GM12878 (cell line): ENCODE data around the gene RAD51B. TPM values are rescaled to one million over a fixed set of nuclear protein-coding genes. Genes with fewer than 3 reads are reported as not detected.

Source experiments
- ATF3 ChIP-seq: IDR thresholded peaks from 2 replicates; pipeline ENCODE4 v1.6.1; 2011; ENCODE audit warnings: low read depth, mild to moderate bottlenecking, low read length, moderate library complexity, borderline replicate concordance; ENCODE audit errors: extremely low read depth
- ATF7 ChIP-seq: fragments of 450-650 bp; IDR thresholded peaks from 2 replicates; pipeline ENCODE4 v1.6.1; 2016; ENCODE audit warnings: low read depth, mild to moderate bottlenecking
- BCLAF1 ChIP-seq: fragments of 450-650 bp; IDR thresholded peaks from 2 replicates; pipeline ENCODE4 v1.6.1; 2017; ENCODE audit warnings: antibody characterized with exemption, mild to moderate bottlenecking, moderate library complexity
- BHLHE40 ChIP-seq, 2 experiments: fragments of 450-650 bp in 1 of 2; IDR thresholded peaks; 2 replicates each; pipeline ENCODE4 v1.6.1; 2011 to 2017; ENCODE audit warnings: low read depth in 2 of 2, borderline replicate concordance in 1 of 2, improper control_type of control experiment in 1 of 2, low read length in 1 of 2, mild to moderate bottlenecking in 1 of 2
- CTCF ChIP-seq, 3 experiments: IDR thresholded peaks in 2 of 3; conservative IDR thresholded peaks in 1 of 3; 2 replicates each; pipeline ENCODE4 v1.5.1; 2011; ENCODE audit warnings: low read depth in 3 of 3, low read length in 3 of 3, mild to moderate bottlenecking in 3 of 3, control low read depth in 2 of 3, moderate library complexity in 2 of 3, inconsistent platforms in 1 of 3, mixed read lengths in 1 of 3; ENCODE audit not compliant: control insufficient read depth in 2 of 3, insufficient read depth in 1 of 3; ENCODE audit errors: extremely low read depth in 1 of 3
- E4F1 ChIP-seq: fragments of 450-650 bp; IDR thresholded peaks from 2 replicates; pipeline ENCODE4 v1.6.1; 2018; ENCODE audit warnings: borderline replicate concordance, mild to moderate bottlenecking; ENCODE audit not compliant: partially characterized antibody
- EED ChIP-seq: sonication (generic); IDR thresholded peaks from 2 replicates; pipeline ENCODE4 v1.6.1; 2016; ENCODE audit warnings: antibody characterized with exemption, low read depth
- EGR1 ChIP-seq, 2 experiments: IDR thresholded peaks; 1 replicate in 1 of 2; 2 replicates in 1 of 2; pipeline ENCODE4 v1.6.1; 2011 to 2012; ENCODE audit warnings: low read depth in 2 of 2, low read length in 2 of 2, borderline replicate concordance in 1 of 2, mild to moderate bottlenecking in 1 of 2, moderate library complexity in 1 of 2
- HDAC2 ChIP-seq: fragments of 200-600 bp; sonication (generic); IDR thresholded peaks from 2 replicates; pipeline ENCODE4 v1.6.1; 2017
- IKZF1 ChIP-seq: fragments of 450-650 bp; conservative IDR thresholded peaks from 2 replicates; pipeline ENCODE4 v1.6.1; 2017; ENCODE audit warnings: antibody characterized with exemption, mild to moderate bottlenecking
- MEF2A ChIP-seq: IDR thresholded peaks from 2 replicates; pipeline ENCODE4 v1.6.1; 2011; ENCODE audit warnings: low read depth, mild to moderate bottlenecking, low read length, moderate library complexity; ENCODE audit not compliant: insufficient read depth
- PKNOX1 ChIP-seq: fragments of 450-650 bp; IDR thresholded peaks from 2 replicates; pipeline ENCODE4 v1.6.1; 2016; ENCODE audit warnings: mild to moderate bottlenecking
- SIX5 ChIP-seq: IDR thresholded peaks from 2 replicates; pipeline ENCODE4 v1.6.1; 2011; ENCODE audit warnings: mild to moderate bottlenecking, low read depth, low read length, moderate library complexity; ENCODE audit not compliant: severe bottlenecking
- SMAD1 ChIP-seq: fragments of 450-650 bp; IDR thresholded peaks from 2 replicates; pipeline ENCODE4 v1.6.1; 2018; ENCODE audit warnings: mild to moderate bottlenecking, low read depth; ENCODE audit not compliant: partially characterized antibody
- SMARCA5 ChIP-seq: fragments of 450-650 bp; IDR thresholded peaks from 2 replicates; pipeline ENCODE4 v1.6.1; 2017; ENCODE audit warnings: mild to moderate bottlenecking
- TAF1 ChIP-seq: IDR thresholded peaks from 2 replicates; pipeline ENCODE4 v1.6.1; 2011; ENCODE audit warnings: mild to moderate bottlenecking, low read depth, low read length, borderline replicate concordance
- TARDBP ChIP-seq: IDR thresholded peaks from 2 replicates; pipeline ENCODE4 v1.6.1; 2016; ENCODE audit warnings: borderline replicate concordance
- TCF7 ChIP-seq: IDR thresholded peaks from 2 replicates; pipeline ENCODE4 v1.6.1; 2014; ENCODE audit warnings: antibody characterized with exemption, borderline replicate concordance
- WRNIP1 ChIP-seq: IDR thresholded peaks from 2 replicates; pipeline ENCODE4 v1.6.1; 2011; ENCODE audit warnings: low read depth, low read length, improper control_type of control experiment, borderline replicate concordance
- YBX1 ChIP-seq: fragments of 450-650 bp; IDR thresholded peaks from 2 replicates; pipeline ENCODE4 v1.6.1; 2016; ENCODE audit warnings: antibody characterized with exemption
- ZNF207 ChIP-seq: fragments of 450-650 bp; IDR thresholded peaks from 2 replicates; pipeline ENCODE4 v1.6.1; 2014; ENCODE audit warnings: antibody characterized with exemption, mild to moderate bottlenecking, borderline replicate concordance
- polyA plus RNA-seq, 11 experiments: library from polyadenylated mRNA; depleted of rRNA in 4 of 11; unstranded in 6 of 11; stranded (reverse) in 5 of 11; fragments of >200 nt; fragmentation: Nextera tagmentation in 4 of 11; fragmentation: Illumina TruSeq in 1 of 11; extraction: Ambion mirVana in 4 of 11; extraction: Trizol in 1 of 11; gene quantifications; 1 replicate in 1 of 11; 2 replicates in 10 of 11; pipeline versions ENCODE4 v1.2.1 to v1.2.3, GENCODE V29; 2011 to 2016; ENCODE audit warnings: inconsistent platforms in 2 of 11, missing spikeins in 2 of 11, low read depth in 1 of 11
- total RNA-seq, 4 experiments: library from RNA; depleted of rRNA in 3 of 4; stranded (reverse); fragments of >200 nt in 3 of 4; fragmentation: Illumina TruSeq in 1 of 4; extraction: Trizol in 1 of 4; gene quantifications; 2 replicates each; pipeline versions ENCODE4 v1.2.1 to v1.2.3, GENCODE V29; 2013 to 2021

Gene RAD51B
- total and polyA plus RNA-seq, 10 of the 15 experiments (the other 5 are each of a cell fraction or from before 2014, with no cell fraction given) = 9.8 to 26.8 (median 21.3) TPM

GRCh38 chr14:68263563-68264259 lies 444.1 kb downstream of the RAD51B start (continued):
- TF ChIP-seq IKZF1 = no peak
- TF ChIP-seq EGR1 (IDR thresholded peaks at IDR 0.05; ENCODE audit: borderline replicate concordance in 1 of 2, low read depth in 2 of 2, low read length in 2 of 2) = peak in 1 of 2 experiments; percentile 34; a peak in 1 of 3 replicates
- TF ChIP-seq CTCF (IDR thresholded peaks at IDR 0.05 in 2 of 3, conservative IDR thresholded peaks at IDR 0.05 in 1 of 3; ENCODE audit: control insufficient read depth in 2 of 3, extremely low read depth in 1 of 3, insufficient read depth in 1 of 3, low read depth in 3 of 3, low read length in 3 of 3) = no peak
- TF ChIP-seq ATF7 = peak; percentile 27; the same call in 1 of the 2 replicates
- TF ChIP-seq E4F1 = no peak
- no peak for TF ChIP-seq HDAC2
- no peak for TF ChIP-seq PKNOX1
- TF ChIP-seq WRNIP1 = no peak
- TF ChIP-seq YBX1 = no peak
- TF ChIP-seq TAF1 = no peak
- peak; percentile 66; the same call in 1 of the 2 replicates for TF ChIP-seq MEF2A
- TF ChIP-seq ZNF207 = no peak
- no peak for TF ChIP-seq SMARCA5
- peak; percentile 94 for TF ChIP-seq EED
- TF ChIP-seq SMAD1 = no peak
- no peak for TF ChIP-seq ATF3
- peak; percentile 76; the same call in 1 of the 2 replicates for TF ChIP-seq TCF7
- no peak for TF ChIP-seq BHLHE40 (IDR thresholded peaks at IDR 0.05; ENCODE audit: borderline replicate concordance in 1 of 2, low read depth in 2 of 2, low read length in 1 of 2)
- no peak for TF ChIP-seq TARDBP
- no peak for TF ChIP-seq SIX5
- no peak for TF ChIP-seq BCLAF1
